GM23338 (cell line): ENCODE data around the gene SPATS2. TPM values are rescaled to one million over a fixed set of nuclear protein-coding genes. Genes with fewer than 3 reads are reported as not detected.

ENCODE experiments used
- ATAC-seq: fragments of 200-7000 bp; cut with Tn5 transposase; 3 replicates; pipeline ENCODE4 v1.9.1; 2020
- DNase-seq: peaks from one replicate; pipeline ENCODE4 v3.0.0-alpha.2; 2015; ENCODE audit warnings: low spot score
- H2AFZ ChIP-seq: fragments of 200-600 bp; sonication (generic); 2 replicates; pipeline ENCODE4 v1.8.0; 2016; ENCODE audit warnings: antibody characterized with exemption, mild to moderate bottlenecking, moderate library complexity
- H3F3A ChIP-seq: fragments of 200-600 bp; sonication (generic); replicated peaks from 2 replicates; pipeline ENCODE4 v1.8.0; 2017; ENCODE audit warnings: antibody characterized with exemption, mixed run types, low read depth
- H3K27ac ChIP-seq: fragments of 200-600 bp; sonication (generic); 2 replicates; pipeline ENCODE4 v1.6.1; 2016; ENCODE audit warnings: low read depth
- H3K27me3 ChIP-seq: fragments of 200-600 bp; sonication (generic); 2 replicates; pipeline ENCODE4 v1.8.0; 2016; ENCODE audit warnings: mild to moderate bottlenecking, mixed run types, moderate library complexity; ENCODE audit not compliant: insufficient read depth
- H3K36me3 ChIP-seq: fragments of 200-600 bp; sonication (generic); 2 replicates; pipeline ENCODE4 v1.8.0; 2016; ENCODE audit warnings: mild to moderate bottlenecking; ENCODE audit not compliant: insufficient read depth
- H3K4me1 ChIP-seq: fragments of 200-600 bp; sonication (generic); 2 replicates; pipeline ENCODE4 v1.8.0; 2016; ENCODE audit warnings: mild to moderate bottlenecking, moderate library complexity; ENCODE audit not compliant: insufficient read depth
- H3K4me2 ChIP-seq: fragments of 200-600 bp; sonication (generic); 2 replicates; pipeline ENCODE4 v1.7.1; 2017; ENCODE audit warnings: mixed run types
- H3K4me3 ChIP-seq: fragments of 200-600 bp; sonication (generic); 2 replicates; pipeline ENCODE4 v1.6.1; 2016; ENCODE audit warnings: mixed run types
- H3K79me2 ChIP-seq: fragments of 200-600 bp; sonication (generic); replicated peaks from 2 replicates; pipeline ENCODE4 v1.8.0; 2017; ENCODE audit warnings: mild to moderate bottlenecking; ENCODE audit not compliant: insufficient read depth
- H3K9me2 ChIP-seq: fragments of 200-600 bp; sonication (generic); 2 replicates; pipeline ENCODE4 v1.8.0; 2017; ENCODE audit not compliant: insufficient read depth
- H4K20me1 ChIP-seq: fragments of 200-600 bp; sonication (generic); replicated peaks from 2 replicates; pipeline ENCODE4 v1.8.0; 2017; ENCODE audit warnings: mild to moderate bottlenecking; ENCODE audit not compliant: insufficient read depth
- H3K27ac Mint-ChIP-seq: 2 replicates; pipeline ENCODE4 v1.8.0; 2020; ENCODE audit warnings: inconsistent platforms, mild to moderate bottlenecking, moderate library complexity, mixed read lengths
- H3K27me3 Mint-ChIP-seq: 3 replicates; pipeline ENCODE4 v1.8.0; 2022; ENCODE audit warnings: low read depth, mild to moderate bottlenecking, moderate library complexity, mixed read lengths, inconsistent platforms; ENCODE audit not compliant: insufficient read depth, poor library complexity
- H3K36me3 Mint-ChIP-seq: 3 replicates; pipeline ENCODE4 v1.8.0; 2021; ENCODE audit warnings: low read depth, mild to moderate bottlenecking, inconsistent platforms, moderate library complexity, mixed read lengths
- H3K4me1 Mint-ChIP-seq: 3 replicates; pipeline ENCODE4 v1.8.0; 2020; ENCODE audit warnings: mild to moderate bottlenecking, inconsistent platforms, mixed read lengths
- H3K4me3 Mint-ChIP-seq: 3 replicates; pipeline ENCODE4 v1.8.0; 2021; ENCODE audit warnings: moderate library complexity, mild to moderate bottlenecking, inconsistent platforms, mixed read lengths
- H3K9me3 Mint-ChIP-seq: 3 replicates; pipeline ENCODE4 v1.8.0; 2020; ENCODE audit warnings: moderate library complexity, mild to moderate bottlenecking, inconsistent platforms, mixed read lengths
- CREB1 ChIP-seq: fragments of 250-450 bp; sonication (Bioruptor Pico); IDR thresholded peaks from 2 replicates; pipeline ENCODE4 v1.5.0; 2020; ENCODE audit warnings: low read depth, mild to moderate bottlenecking, moderate library complexity
- CTCF ChIP-seq, 2 experiments: fragments of 200-600 bp in 1 of 2; sonication (generic) in 1 of 2; conservative IDR thresholded peaks; 2 replicates each; pipeline versions ENCODE4 v1.5.1 to v1.6.1; 2016 to 2017; ENCODE audit warnings: antibody characterized with exemption in 2 of 2, low read depth in 2 of 2, mild to moderate bottlenecking in 2 of 2, moderate library complexity in 1 of 2
- ETS1 ChIP-seq: IDR thresholded peaks from 2 replicates; pipeline ENCODE4 v1.6.1; 2016; ENCODE audit warnings: antibody characterized with exemption
- EZH2 ChIP-seq: fragments of 200-600 bp; sonication (generic); IDR thresholded peaks from one replicate; pipeline ENCODE4 v1.8.0; 2017; ENCODE audit warnings: antibody characterized with exemption, mild to moderate bottlenecking, low read depth; ENCODE audit not compliant: unreplicated experiment
- JUNB ChIP-seq: IDR thresholded peaks from one replicate; pipeline ENCODE4 v1.6.1; 2016; ENCODE audit warnings: antibody characterized with exemption; ENCODE audit not compliant: unreplicated experiment
- NANOG ChIP-seq: IDR thresholded peaks from 2 replicates; pipeline ENCODE4 v1.6.1; 2016; ENCODE audit warnings: antibody characterized with exemption, borderline replicate concordance
- POLR2AphosphoS5 ChIP-seq: IDR thresholded peaks from 2 replicates; pipeline ENCODE4 v1.6.1; 2016; ENCODE audit warnings: antibody characterized with exemption, low read depth
- STAT1 ChIP-seq: IDR thresholded peaks from one replicate; pipeline ENCODE4 v1.6.1; 2016; ENCODE audit warnings: antibody characterized with exemption; ENCODE audit not compliant: unreplicated experiment
- ZNF331 ChIP-seq: fragments of 250-450 bp; sonication (Bioruptor Pico); IDR thresholded peaks from 2 replicates; pipeline ENCODE4 v1.5.0; 2020; ENCODE audit warnings: low read depth, mild to moderate bottlenecking, moderate library complexity
- polyA plus RNA-seq: library from polyadenylated mRNA; unstranded; fragments of >200 nt; fragmentation: Nextera tagmentation; extraction: Ambion mirVana; gene quantifications from 2 replicates; pipeline ENCODE4 v1.2.1, GENCODE V29; 2016
- total RNA-seq: library from RNA; depleted of rRNA; stranded (reverse); fragments of >200 nt; shearing (Covaris generic); gene quantifications from 2 replicates; pipeline ENCODE4 v1.2.3, GENCODE V29; 2014

SPATS2 gene
- total and polyA plus RNA-seq, 2 experiments from 2014 or later, result 20.6 to 61.0 TPM

- DNase-seq, result peak; percentile 46
- Histone ChIP-seq H3K4me1 (peaks cover 51% of the 10 kb centered on the region), H3K27me3 (peaks cover 99% of the 10 kb centered on the region), H2AFZ (no peak overlapping the region), H3F3A (peaks cover 32% of the 10 kb centered on the region), H3K36me3 (no peaks in the 10 kb centered on the region), H3K79me2 (no peaks in the 10 kb centered on the region), H3K4me3 (peak overlapping the region; percentile 85), H4K20me1 (peaks cover 18% of the 10 kb centered on the region), H3K9me2 (no peaks in the 10 kb centered on the region), H3K27ac (no peak overlapping the region), H3K4me2 (peak overlapping the region; percentile 76)
- no peak for ATAC-seq
- no peak overlapping the region for H3K27ac Mint-ChIP-seq
- H3K9me3 Mint-ChIP-seq, result peaks cover 6% of the 10 kb centered on the region; the same call in 2 of the 3 replicates
- H3K4me1 Mint-ChIP-seq, result peaks cover 55% of the 10 kb centered on the region
- peaks cover 98% of the 10 kb centered on the region for H3K27me3 Mint-ChIP-seq
- no peaks in the 10 kb centered on the region; the same call in 2 of the 3 replicates for H3K36me3 Mint-ChIP-seq
- no peak for TF ChIP-seq ZNF331 (CRISPR knock-in tag)
- no peak for TF ChIP-seq STAT1
- peak; percentile 74 for TF ChIP-seq EZH2
- TF ChIP-seq JUNB, result no peak
- no peak for TF ChIP-seq NANOG
- TF ChIP-seq CTCF (conservative IDR thresholded peaks at IDR 0.05; ENCODE audit: low read depth in 2 of 2), result no peak
- TF ChIP-seq CREB1, result no peak
- TF ChIP-seq POLR2AphosphoS5, result no peak
- TF ChIP-seq ETS1, result no peak
- H3K4me3 Mint-ChIP-seq, result peak overlapping the region; percentile 70
These were observed 24.1 kb upstream of the SPATS2 start for GRCh38 chr12:49342914-49343731.

GRCh38 chr12:49344486-49345050 lies 22.7 kb upstream of the SPATS2 start:
- H3K9me3 Mint-ChIP-seq, result peaks cover 6% of the 10 kb centered on the region; the same call in 2 of the 3 replicates
- H2AFZ ChIP-seq, result no peak overlapping the region
- peak overlapping the region; percentile 47 for H3K4me3 ChIP-seq
- H3K36me3 ChIP-seq, result no peaks in the 10 kb centered on the region
- H3K27ac Mint-ChIP-seq, result no peak overlapping the region
- H3K27ac ChIP-seq, result no peak overlapping the region
- H4K20me1 ChIP-seq, result peaks cover 18% of the 10 kb centered on the region
- no peaks in the 10 kb centered on the region for H3K9me2 ChIP-seq
- no peak for ATAC-seq
- no peaks in the 10 kb centered on the region for H3K79me2 ChIP-seq
- peak overlapping the region; percentile 50; the same call in 2 of the 3 replicates for H3K4me3 Mint-ChIP-seq
- peaks cover 44% of the 10 kb centered on the region for H3K4me1 Mint-ChIP-seq
- peaks cover 25% of the 10 kb centered on the region for H3F3A ChIP-seq
- TF ChIP-seq ETS1 (no peak), EZH2 (peak; percentile 54)
- peak overlapping the region; percentile 78 for H3K4me2 ChIP-seq
- H3K27me3 ChIP-seq, result peaks cover 99% of the 10 kb centered on the region
- peak; percentile 17 for DNase-seq
- H3K4me1 ChIP-seq, result peaks cover 37% of the 10 kb centered on the region
- peaks cover 97% of the 10 kb centered on the region for H3K27me3 Mint-ChIP-seq
- no peaks in the 10 kb centered on the region; the same call in 2 of the 3 replicates for H3K36me3 Mint-ChIP-seq
